Liver (tissue), 9 donors: ENCODE results near the gene EFNB3. TPM values are rescaled to one million over a fixed set of nuclear protein-coding genes. Genes with fewer than 3 reads are reported as not detected.
A peak's percentile ranks its signal among the peaks of the same experiment; 100 is the strongest.

Source experiments
- DNase-seq: peaks from one replicate; pipeline ENCODE4 v3.0.0-alpha.2; 2017; ENCODE audit warnings: low spot score
- H3K27ac ChIP-seq, 2 donors: one replicate each; pipeline ENCODE4 v1.7.0; 2013; ENCODE audit warnings: inconsistent platforms in 2 of 2, low read length in 2 of 2, control low read depth in 1 of 2, low read depth in 1 of 2, mild to moderate bottlenecking in 1 of 2
- H3K27me3 ChIP-seq, 4 donors: one replicate each; pipeline versions ENCODE4 v1.6.1 to v1.7.0; 2013; ENCODE audit warnings: low read length in 3 of 4, inconsistent platforms in 1 of 4, mild to moderate bottlenecking in 1 of 4, moderate library complexity in 1 of 4; ENCODE audit not compliant: control insufficient read depth in 4 of 4, insufficient read depth in 4 of 4
- H3K36me3 ChIP-seq, 4 donors: one replicate each; pipeline versions ENCODE4 v1.6.1 to v1.7.0; 2013; ENCODE audit warnings: low read length in 3 of 4, mild to moderate bottlenecking in 3 of 4, low read depth in 1 of 4, moderate library complexity in 1 of 4; ENCODE audit not compliant: control insufficient read depth in 4 of 4, insufficient read depth in 3 of 4
- H3K4me1 ChIP-seq, 4 donors: one replicate each; pipeline versions ENCODE4 v1.6.1 to v1.7.0; 2013; ENCODE audit warnings: low read length in 3 of 4, mild to moderate bottlenecking in 3 of 4, moderate library complexity in 1 of 4; ENCODE audit not compliant: control insufficient read depth in 4 of 4, insufficient read depth in 4 of 4
- H3K4me3 ChIP-seq, 3 donors: one replicate each; pipeline versions ENCODE4 v1.6.1 to v1.7.0; 2013; ENCODE audit warnings: low read length in 3 of 3, control low read depth in 1 of 3, low read depth in 1 of 3, mild to moderate bottlenecking in 1 of 3
- H3K9ac ChIP-seq, 2 donors: one replicate each; pipeline ENCODE4 v1.7.0; 2013; ENCODE audit warnings: low read length in 2 of 2, mild to moderate bottlenecking in 2 of 2, moderate library complexity in 2 of 2, control low read depth in 1 of 2, low read depth in 1 of 2
- H3K9me3 ChIP-seq, 4 donors: one replicate each; pipeline versions ENCODE4 v1.6.1 to v1.7.0; 2013; ENCODE audit warnings: low read length in 3 of 4; ENCODE audit not compliant: control insufficient read depth in 4 of 4
- EGR1 ChIP-seq, 2 donors: IDR thresholded peaks; 2 replicates each; pipeline ENCODE4 v1.6.1; 2016 to 2018; ENCODE audit warnings: antibody characterized with exemption in 2 of 2, low read depth in 2 of 2
- HNF4G ChIP-seq: IDR thresholded peaks from 2 replicates; pipeline ENCODE4 v1.6.1; 2016; ENCODE audit warnings: antibody characterized with exemption
- JUND ChIP-seq, 2 donors: IDR thresholded peaks; 2 replicates each; pipeline ENCODE4 v1.6.1; 2016; ENCODE audit warnings: antibody characterized with exemption in 2 of 2
- MAX ChIP-seq: IDR thresholded peaks from 2 replicates; pipeline ENCODE4 v1.6.1; 2016; ENCODE audit warnings: antibody characterized with exemption
- NR2F2 ChIP-seq: IDR thresholded peaks from 2 replicates; pipeline ENCODE4 v1.6.1; 2016; ENCODE audit warnings: antibody characterized with exemption
- RAD21 ChIP-seq, 2 donors: IDR thresholded peaks; 2 replicates each; pipeline ENCODE4 v1.6.1; 2016; ENCODE audit warnings: antibody characterized with exemption in 2 of 2, mild to moderate bottlenecking in 2 of 2
- RXRA ChIP-seq, 2 donors: IDR thresholded peaks; 2 replicates each; pipeline ENCODE4 v1.6.1; 2017 to 2018; ENCODE audit warnings: antibody characterized with exemption in 2 of 2, mild to moderate bottlenecking in 1 of 2
- TAF1 ChIP-seq: conservative IDR thresholded peaks from 2 replicates; pipeline ENCODE4 v1.6.1; 2016; ENCODE audit warnings: antibody characterized with exemption, mild to moderate bottlenecking
- YY1 ChIP-seq: IDR thresholded peaks from 2 replicates; pipeline ENCODE4 v1.6.1; 2016; ENCODE audit warnings: antibody characterized with exemption, mild to moderate bottlenecking
- ZBTB33 ChIP-seq: IDR thresholded peaks from 2 replicates; pipeline ENCODE4 v1.6.1; 2016; ENCODE audit warnings: antibody characterized with exemption
- WGBS: extraction: QIAGEN DNeasy Blood & Tissue Kit; methylation state at CpG from one replicate; pipeline ENCODE4 v1.1.7; 2013; 5-methylcytosine and 5-hydroxymethylcytosine counted together
- polyA plus RNA-seq, 2 donors: library from polyadenylated mRNA; stranded (reverse) in 1 of 2; unstranded in 1 of 2; fragments of 200-250 nt in 1 of 2; fragments of >200 nt in 1 of 2; fragmentation: Nextera tagmentation in 1 of 2; extraction: Ambion mirVana in 1 of 2; gene quantifications; one replicate each; pipeline versions ENCODE4 v1.2.1 to v1.2.3, GENCODE V29; 2013 to 2015
- total RNA-seq, 2 donors: library from RNA; depleted of rRNA; stranded (reverse); fragments of >200 nt; gene quantifications; one replicate each; pipeline ENCODE4 v1.2.3, GENCODE V29; 2014
- TF ChIP-seq, protein P1 (sequence below): fragments of 150-350 bp; IDR thresholded peaks from 2 replicates; pipeline ENCODE4 v1.5.1; 2017; ENCODE audit warnings: improper control_type of control experiment, low read depth, low read length; ENCODE audit not compliant: missing input control
- TF ChIP-seq, protein P2 (sequence below): IDR thresholded peaks from 2 replicates; pipeline ENCODE4 v1.6.1; 2016; ENCODE audit warnings: antibody characterized with exemption, mild to moderate bottlenecking
- TF ChIP-seq, protein P3 (sequence below): IDR thresholded peaks from 2 replicates; pipeline ENCODE4 v1.6.1; 2016; ENCODE audit warnings: antibody characterized with exemption
- donor health status: healthy.
- donor health status: healthy.
- donor health status: healthy.
- donor health status: healthy.
- donor health status: healthy.

EFNB3 gene
- total and polyA plus RNA-seq, 4 donors = 0.19 to 0.80 (median 0.41) TPM

DNA sequence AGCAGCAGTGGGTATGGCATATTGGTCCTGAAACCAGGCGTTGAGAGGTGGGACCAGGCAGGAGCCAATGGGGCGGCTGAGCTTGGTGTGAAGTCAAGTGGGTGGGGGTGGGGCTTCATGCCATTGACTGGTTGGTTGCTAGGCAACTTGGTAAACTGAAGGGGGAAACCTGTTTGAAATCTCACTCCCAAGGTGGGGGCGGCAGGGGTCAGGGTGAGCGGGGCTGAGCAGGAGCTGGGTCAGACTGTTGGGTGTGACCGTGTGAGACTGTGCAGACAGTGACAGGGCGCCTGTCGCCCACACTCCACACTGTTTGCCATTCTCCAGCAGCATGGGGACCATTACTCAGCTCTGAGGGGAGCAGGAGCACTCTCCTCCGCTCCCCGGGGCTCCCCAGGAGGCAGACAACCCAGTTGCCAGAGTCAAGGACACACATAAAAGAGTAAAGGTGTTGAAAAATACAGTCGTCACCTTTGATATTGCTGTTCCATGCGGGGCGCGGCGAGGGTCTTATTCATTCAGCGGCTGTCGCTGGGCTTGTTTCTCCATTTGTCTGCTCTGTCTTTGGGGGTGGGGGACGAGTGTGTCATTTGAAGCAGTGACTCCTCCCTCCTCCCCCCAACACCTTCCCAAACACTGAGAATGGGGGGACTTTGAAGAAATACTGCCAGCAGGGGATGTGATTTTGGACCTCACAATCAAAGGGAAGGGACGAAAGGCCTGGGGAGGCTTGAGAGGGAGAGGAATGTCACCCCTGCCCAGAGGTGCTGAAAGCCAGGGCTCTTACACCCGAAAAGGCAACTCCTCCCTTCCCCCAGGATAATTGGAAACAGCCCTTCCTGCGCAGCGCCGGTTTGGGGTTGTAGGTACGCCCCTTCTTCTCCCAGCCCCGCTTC, 1.2 kb upstream of the EFNB3 start:
- H3K36me3 ChIP-seq = peaks cover 0 to 16% (median 7%) of the 10 kb centered on the region in 4 donors
- DNase-seq = peak; percentile 47
- peaks cover 1 to 6% (median 2%) of the 10 kb centered on the region in 4 donors for H3K4me1 ChIP-seq
- H3K27ac ChIP-seq = no peak overlapping the region
- 48% methylated on average over 24 of the region's 24 CpGs for WGBS
- H3K9ac ChIP-seq = no peak overlapping the region
- TF ChIP-seq, protein P1, sequence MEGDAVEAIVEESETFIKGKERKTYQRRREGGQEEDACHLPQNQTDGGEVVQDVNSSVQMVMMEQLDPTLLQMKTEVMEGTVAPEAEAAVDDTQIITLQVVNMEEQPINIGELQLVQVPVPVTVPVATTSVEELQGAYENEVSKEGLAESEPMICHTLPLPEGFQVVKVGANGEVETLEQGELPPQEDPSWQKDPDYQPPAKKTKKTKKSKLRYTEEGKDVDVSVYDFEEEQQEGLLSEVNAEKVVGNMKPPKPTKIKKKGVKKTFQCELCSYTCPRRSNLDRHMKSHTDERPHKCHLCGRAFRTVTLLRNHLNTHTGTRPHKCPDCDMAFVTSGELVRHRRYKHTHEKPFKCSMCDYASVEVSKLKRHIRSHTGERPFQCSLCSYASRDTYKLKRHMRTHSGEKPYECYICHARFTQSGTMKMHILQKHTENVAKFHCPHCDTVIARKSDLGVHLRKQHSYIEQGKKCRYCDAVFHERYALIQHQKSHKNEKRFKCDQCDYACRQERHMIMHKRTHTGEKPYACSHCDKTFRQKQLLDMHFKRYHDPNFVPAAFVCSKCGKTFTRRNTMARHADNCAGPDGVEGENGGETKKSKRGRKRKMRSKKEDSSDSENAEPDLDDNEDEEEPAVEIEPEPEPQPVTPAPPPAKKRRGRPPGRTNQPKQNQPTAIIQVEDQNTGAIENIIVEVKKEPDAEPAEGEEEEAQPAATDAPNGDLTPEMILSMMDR = no peak
- TF ChIP-seq, protein P2, sequence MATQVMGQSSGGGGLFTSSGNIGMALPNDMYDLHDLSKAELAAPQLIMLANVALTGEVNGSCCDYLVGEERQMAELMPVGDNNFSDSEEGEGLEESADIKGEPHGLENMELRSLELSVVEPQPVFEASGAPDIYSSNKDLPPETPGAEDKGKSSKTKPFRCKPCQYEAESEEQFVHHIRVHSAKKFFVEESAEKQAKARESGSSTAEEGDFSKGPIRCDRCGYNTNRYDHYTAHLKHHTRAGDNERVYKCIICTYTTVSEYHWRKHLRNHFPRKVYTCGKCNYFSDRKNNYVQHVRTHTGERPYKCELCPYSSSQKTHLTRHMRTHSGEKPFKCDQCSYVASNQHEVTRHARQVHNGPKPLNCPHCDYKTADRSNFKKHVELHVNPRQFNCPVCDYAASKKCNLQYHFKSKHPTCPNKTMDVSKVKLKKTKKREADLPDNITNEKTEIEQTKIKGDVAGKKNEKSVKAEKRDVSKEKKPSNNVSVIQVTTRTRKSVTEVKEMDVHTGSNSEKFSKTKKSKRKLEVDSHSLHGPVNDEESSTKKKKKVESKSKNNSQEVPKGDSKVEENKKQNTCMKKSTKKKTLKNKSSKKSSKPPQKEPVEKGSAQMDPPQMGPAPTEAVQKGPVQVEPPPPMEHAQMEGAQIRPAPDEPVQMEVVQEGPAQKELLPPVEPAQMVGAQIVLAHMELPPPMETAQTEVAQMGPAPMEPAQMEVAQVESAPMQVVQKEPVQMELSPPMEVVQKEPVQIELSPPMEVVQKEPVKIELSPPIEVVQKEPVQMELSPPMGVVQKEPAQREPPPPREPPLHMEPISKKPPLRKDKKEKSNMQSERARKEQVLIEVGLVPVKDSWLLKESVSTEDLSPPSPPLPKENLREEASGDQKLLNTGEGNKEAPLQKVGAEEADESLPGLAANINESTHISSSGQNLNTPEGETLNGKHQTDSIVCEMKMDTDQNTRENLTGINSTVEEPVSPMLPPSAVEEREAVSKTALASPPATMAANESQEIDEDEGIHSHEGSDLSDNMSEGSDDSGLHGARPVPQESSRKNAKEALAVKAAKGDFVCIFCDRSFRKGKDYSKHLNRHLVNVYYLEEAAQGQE = no peak
- TF ChIP-seq JUND (IDR thresholded peaks at IDR 0.05) (no peak), ZBTB33 (no peak), TAF1 (no peak), NR2F2 (no peak), EGR1 (IDR thresholded peaks at IDR 0.05; ENCODE audit: low read depth in 2 of 2) (no peak), YY1 (no peak), MAX (no peak), HNF4G (no peak)
- no peak overlapping the region for H3K4me3 ChIP-seq
- no peaks in the 10 kb centered on the region for H3K9me3 ChIP-seq
- H3K27me3 ChIP-seq = peaks cover 0 to 14% (median 7%) of the 10 kb centered on the region in 4 donors

DNA sequence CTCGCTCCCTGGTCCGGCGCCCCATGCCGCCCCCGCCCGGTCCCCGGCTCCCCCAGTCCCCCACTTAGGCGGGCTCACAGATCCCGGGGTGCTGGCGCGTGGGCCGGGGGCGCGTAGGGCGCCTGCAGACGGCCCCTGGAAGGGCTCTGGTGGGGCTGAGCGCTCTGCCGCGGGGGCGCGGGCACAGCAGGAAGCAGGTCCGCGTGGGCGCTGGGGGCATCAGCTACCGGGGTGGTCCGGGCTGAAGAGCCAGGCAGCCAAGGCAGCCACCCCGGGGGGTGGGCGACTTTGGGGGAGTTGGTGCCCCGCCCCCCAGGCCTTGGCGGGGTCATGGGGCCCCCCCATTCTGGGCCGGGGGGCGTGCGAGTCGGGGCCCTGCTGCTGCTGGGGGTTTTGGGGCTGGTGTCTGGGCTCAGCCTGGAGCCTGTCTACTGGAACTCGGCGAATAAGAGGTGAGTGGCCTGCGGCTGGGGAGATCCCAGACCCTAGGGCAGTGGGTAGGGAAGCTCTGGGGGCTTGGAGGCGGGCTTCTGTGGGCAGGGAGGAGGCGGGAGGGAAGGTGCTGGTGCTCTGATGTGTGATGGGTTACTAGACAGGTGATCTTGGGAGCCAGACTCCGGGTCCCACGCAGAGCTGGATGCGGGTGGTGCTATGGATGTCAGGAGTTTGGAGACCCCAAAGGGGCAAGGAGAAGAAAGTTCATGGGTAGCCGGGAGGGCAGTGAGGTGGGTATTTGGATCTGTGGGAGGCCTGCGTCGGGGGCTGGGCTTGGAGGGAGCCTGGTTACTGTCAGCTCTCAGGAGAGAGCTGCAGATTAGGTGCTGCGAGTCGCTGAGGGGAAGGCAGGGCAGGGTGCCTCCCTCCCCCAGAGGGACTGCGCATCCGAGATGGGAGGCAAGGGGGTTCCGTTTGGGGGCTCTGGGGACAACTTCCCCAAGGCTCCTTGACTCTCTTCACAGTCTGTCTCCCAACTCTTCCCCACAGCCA, 560 bp downstream of the EFNB3 start:
- 6% methylated on average over 50 of the region's 50 CpGs for WGBS
- no peak overlapping the region for H3K9ac ChIP-seq
- no peak for TF ChIP-seq EGR1 (IDR thresholded peaks at IDR 0.05; ENCODE audit: low read depth in 2 of 2)
- TF ChIP-seq RXRA (IDR thresholded peaks at IDR 0.05) = no peak
- TF ChIP-seq, protein P3, sequence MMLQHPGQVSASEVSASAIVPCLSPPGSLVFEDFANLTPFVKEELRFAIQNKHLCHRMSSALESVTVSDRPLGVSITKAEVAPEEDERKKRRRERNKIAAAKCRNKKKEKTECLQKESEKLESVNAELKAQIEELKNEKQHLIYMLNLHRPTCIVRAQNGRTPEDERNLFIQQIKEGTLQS = no peak
- no peak for TF ChIP-seq ZBTB33
- no peak for TF ChIP-seq RAD21 (IDR thresholded peaks at IDR 0.05)
- no peak for TF ChIP-seq YY1
- no peaks in the 10 kb centered on the region for H3K9me3 ChIP-seq
- peaks cover 0 to 14% (median 9%) of the 10 kb centered on the region in 4 donors for H3K27me3 ChIP-seq
- H3K4me3 ChIP-seq = peak overlapping the region in 1 of 3 donors; percentile 33
- peaks cover 1 to 6% (median 2%) of the 10 kb centered on the region in 4 donors for H3K4me1 ChIP-seq
- no peak overlapping the region for H3K27ac ChIP-seq
- no peak for DNase-seq
- H3K36me3 ChIP-seq = peaks cover 0 to 15% (median 7%) of the 10 kb centered on the region in 4 donors
